ENCODE measurements around the gene CPA5.

Gene CPA5

DNA sequence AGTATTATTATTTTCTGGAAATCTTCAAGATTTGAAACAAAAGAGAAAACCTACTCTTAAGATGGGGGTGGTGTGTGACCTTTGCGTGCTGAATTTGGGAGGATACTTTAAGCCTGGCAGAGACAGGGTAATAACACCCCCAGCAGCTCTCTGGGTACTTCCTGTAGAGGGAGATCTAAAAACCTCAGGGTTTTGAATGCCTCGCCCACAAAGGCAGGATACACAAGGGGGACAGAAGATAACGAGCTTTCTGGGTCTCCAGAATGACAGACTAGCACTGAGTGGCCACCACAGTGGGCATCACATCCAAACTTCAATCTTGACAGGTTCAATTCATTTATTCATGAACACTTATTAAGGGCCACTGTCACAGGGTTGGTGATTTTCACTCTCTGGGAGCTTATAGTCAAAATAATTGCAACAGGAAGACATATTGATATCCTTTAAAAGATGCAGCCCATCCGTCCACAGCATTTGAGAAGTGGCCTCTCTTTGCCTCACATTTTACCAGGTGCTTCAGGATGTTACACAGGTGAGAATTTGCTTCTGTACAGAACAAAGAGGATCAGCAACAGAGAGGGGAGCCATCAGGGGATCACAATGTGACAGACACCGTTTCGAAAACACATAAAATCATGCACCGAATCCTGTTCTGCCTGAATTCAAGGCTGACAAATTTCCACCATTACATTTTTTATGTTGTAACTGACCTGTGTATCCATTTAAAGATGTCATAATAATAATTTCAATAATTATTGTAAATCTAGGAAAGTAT is 50.0 kb downstream of the CPA5 start:
- no peak overlapping the region for H3K4me3 ChIP-seq (ENCODE audit: low read depth in 1 of 2, low read length in 2 of 2)
- no peak overlapping the region for H3K27ac ChIP-seq (ENCODE audit: low read length)
- H3K4me1 ChIP-seq (ENCODE audit: insufficient read depth, low read length) = peaks cover 7% of the 10 kb centered on the region

DNA sequence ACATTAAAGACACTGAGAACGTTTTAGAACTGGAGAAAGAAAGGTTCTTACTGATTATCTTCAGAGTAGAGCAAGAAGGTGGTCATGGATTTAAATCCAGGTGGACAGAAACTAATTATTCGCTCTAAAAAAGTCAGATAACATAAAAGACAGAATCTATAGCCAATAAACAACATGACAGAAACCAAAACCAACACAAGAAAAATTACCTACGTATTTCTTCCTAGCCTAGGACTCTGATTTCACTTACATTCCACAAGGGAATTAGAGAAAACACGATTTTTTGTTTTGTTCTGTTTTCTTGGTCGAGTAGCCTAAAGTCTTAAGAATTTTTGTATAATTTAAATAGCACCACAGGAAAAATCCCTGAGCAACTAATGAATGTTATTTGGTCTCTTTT is 50.8 kb downstream of the CPA5 start:
- Histone ChIP-seq H4K20me1 (ENCODE audit: insufficient read depth, low read length) (no peaks in the 10 kb centered on the region), H3K79me2 (ENCODE audit: insufficient read depth, low read length) (no peaks in the 10 kb centered on the region), H2AFZ (ENCODE audit: low read depth, low read length) (no peak overlapping the region), H3K9ac (ENCODE audit: low read depth, low read length) (no peak overlapping the region), H3K36me3 (ENCODE audit: insufficient read depth, low read length) (no peaks in the 10 kb centered on the region; the same call in 1 of the 2 replicates), H3K4me1 (ENCODE audit: insufficient read depth, low read length) (peaks cover 7% of the 10 kb centered on the region), H3K4me3 (ENCODE audit: low read depth in 1 of 2, low read length in 2 of 2) (no peak overlapping the region), H3K27me3 (ENCODE audit: insufficient read depth, low read length, poor library complexity) (no peaks in the 10 kb centered on the region), H3K27ac (ENCODE audit: low read length) (no peak overlapping the region), H3K9me3 (ENCODE audit: insufficient read depth, low read length, severe bottlenecking) (no peaks in the 10 kb centered on the region), H3K4me2 (ENCODE audit: insufficient read depth, low read length) (no peak overlapping the region)
- no peak for ATAC-seq (ENCODE audit: insufficient read depth, low read depth)
- TF ChIP-seq, protein P1, sequence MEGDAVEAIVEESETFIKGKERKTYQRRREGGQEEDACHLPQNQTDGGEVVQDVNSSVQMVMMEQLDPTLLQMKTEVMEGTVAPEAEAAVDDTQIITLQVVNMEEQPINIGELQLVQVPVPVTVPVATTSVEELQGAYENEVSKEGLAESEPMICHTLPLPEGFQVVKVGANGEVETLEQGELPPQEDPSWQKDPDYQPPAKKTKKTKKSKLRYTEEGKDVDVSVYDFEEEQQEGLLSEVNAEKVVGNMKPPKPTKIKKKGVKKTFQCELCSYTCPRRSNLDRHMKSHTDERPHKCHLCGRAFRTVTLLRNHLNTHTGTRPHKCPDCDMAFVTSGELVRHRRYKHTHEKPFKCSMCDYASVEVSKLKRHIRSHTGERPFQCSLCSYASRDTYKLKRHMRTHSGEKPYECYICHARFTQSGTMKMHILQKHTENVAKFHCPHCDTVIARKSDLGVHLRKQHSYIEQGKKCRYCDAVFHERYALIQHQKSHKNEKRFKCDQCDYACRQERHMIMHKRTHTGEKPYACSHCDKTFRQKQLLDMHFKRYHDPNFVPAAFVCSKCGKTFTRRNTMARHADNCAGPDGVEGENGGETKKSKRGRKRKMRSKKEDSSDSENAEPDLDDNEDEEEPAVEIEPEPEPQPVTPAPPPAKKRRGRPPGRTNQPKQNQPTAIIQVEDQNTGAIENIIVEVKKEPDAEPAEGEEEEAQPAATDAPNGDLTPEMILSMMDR (IDR thresholded peaks at IDR 0.05; ENCODE audit: borderline replicate concordance, extremely low read depth, low read length, poor library complexity, severe bottlenecking) = no peak
- TF ChIP-seq EZH2 (IDR thresholded peaks at IDR 0.05; ENCODE audit: borderline replicate concordance, low read depth, low read length, severe bottlenecking) = no peak
- DNase-seq = no peak

More for the DNA sequence above, 50.0 kb downstream of the CPA5 start:
- Histone ChIP-seq H3K79me2 (ENCODE audit: insufficient read depth, low read length) (no peaks in the 10 kb centered on the region), H3K27me3 (ENCODE audit: insufficient read depth, low read length, poor library complexity) (no peaks in the 10 kb centered on the region), H3K4me2 (ENCODE audit: insufficient read depth, low read length) (peak overlapping the region; percentile 17; the same call in 1 of the 2 replicates), H4K20me1 (ENCODE audit: insufficient read depth, low read length) (no peaks in the 10 kb centered on the region), H2AFZ (ENCODE audit: low read depth, low read length) (no peak overlapping the region; the same call in 1 of the 2 replicates), H3K36me3 (ENCODE audit: insufficient read depth, low read length) (no peaks in the 10 kb centered on the region; the same call in 1 of the 2 replicates), H3K9me3 (ENCODE audit: insufficient read depth, low read length, severe bottlenecking) (no peaks in the 10 kb centered on the region), H3K9ac (ENCODE audit: low read depth, low read length) (no peak overlapping the region)
- TF ChIP-seq, protein P1 (IDR thresholded peaks at IDR 0.05; ENCODE audit: borderline replicate concordance, extremely low read depth, low read length, poor library complexity, severe bottlenecking) = peak; percentile 23
- TF ChIP-seq EZH2 (IDR thresholded peaks at IDR 0.05; ENCODE audit: borderline replicate concordance, low read depth, low read length, severe bottlenecking) = no peak
- DNase-seq (peak; percentile 41), ATAC-seq (ENCODE audit: insufficient read depth, low read depth) (peak; percentile 91)

DNA sequence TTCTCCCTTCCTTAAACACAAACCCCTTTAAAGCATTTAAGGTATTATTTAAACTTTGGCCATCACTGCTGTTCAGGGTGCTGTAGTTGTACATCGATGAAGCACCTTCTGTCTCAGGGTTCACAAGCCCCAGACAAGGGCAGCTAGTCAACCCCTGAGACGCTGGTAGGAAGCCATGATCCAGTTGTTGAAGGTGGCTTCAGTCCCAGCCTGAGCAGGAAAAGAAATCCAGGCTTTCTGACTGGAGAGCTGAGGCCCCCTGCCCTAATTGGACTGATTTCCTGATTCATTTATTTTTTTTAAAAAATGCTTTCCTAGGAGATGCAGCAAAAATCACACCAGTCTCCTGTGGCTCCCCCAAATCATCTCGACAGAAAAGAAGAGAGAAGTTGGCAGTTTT is 51.5 kb downstream of the CPA5 start:
- Histone ChIP-seq H2AFZ (ENCODE audit: low read depth, low read length) (no peak overlapping the region), H3K27ac (ENCODE audit: low read length) (no peak overlapping the region), H4K20me1 (ENCODE audit: insufficient read depth, low read length) (no peaks in the 10 kb centered on the region), H3K79me2 (ENCODE audit: insufficient read depth, low read length) (no peaks in the 10 kb centered on the region), H3K36me3 (ENCODE audit: insufficient read depth, low read length) (no peaks in the 10 kb centered on the region; the same call in 1 of the 2 replicates), H3K9ac (ENCODE audit: low read depth, low read length) (no peak overlapping the region), H3K4me3 (ENCODE audit: low read depth in 1 of 2, low read length in 2 of 2) (no peak overlapping the region), H3K27me3 (ENCODE audit: insufficient read depth, low read length, poor library complexity) (no peaks in the 10 kb centered on the region), H3K9me3 (ENCODE audit: insufficient read depth, low read length, severe bottlenecking) (no peaks in the 10 kb centered on the region), H3K4me1 (ENCODE audit: insufficient read depth, low read length) (peaks cover 7% of the 10 kb centered on the region), H3K4me2 (ENCODE audit: insufficient read depth, low read length) (no peak overlapping the region)
- DNase-seq = no peak
- ATAC-seq (ENCODE audit: insufficient read depth, low read depth) = no peak
- TF ChIP-seq EZH2 (IDR thresholded peaks at IDR 0.05; ENCODE audit: borderline replicate concordance, low read depth, low read length, severe bottlenecking) = no peak
- TF ChIP-seq, protein P1 (IDR thresholded peaks at IDR 0.05; ENCODE audit: borderline replicate concordance, extremely low read depth, low read length, poor library complexity, severe bottlenecking) = no peak
